HUES6 (cell line): Measurements from ENCODE around the gene ZNF141.
"Not testable (repeated sequence)": the region's sequence is repeated elsewhere in the genome, so short reads cannot be mapped to it uniquely, and the experiment has no call there.

ENCODE experiments used
- H3K27ac ChIP-seq: 2 replicates; pipeline ENCODE4 v1.7.0; 2013; ENCODE audit warnings: low read depth, mild to moderate bottlenecking, low read length, inconsistent platforms
- H3K27me3 ChIP-seq: 2 replicates; pipeline ENCODE4 v1.6.1; 2013; ENCODE audit warnings: low read length; ENCODE audit not compliant: control insufficient read depth, insufficient read depth
- H3K36me3 ChIP-seq: 2 replicates; pipeline ENCODE4 v1.6.1; 2013; ENCODE audit warnings: low read length; ENCODE audit not compliant: control insufficient read depth, insufficient read depth
- H3K4me1 ChIP-seq: 2 replicates; pipeline ENCODE4 v1.6.1; 2013; ENCODE audit warnings: low read length; ENCODE audit not compliant: control insufficient read depth, insufficient read depth
- H3K4me3 ChIP-seq: 2 replicates; pipeline ENCODE4 v1.5.1; 2013; ENCODE audit warnings: low read depth, low read length
- H3K9ac ChIP-seq: one replicate; pipeline ENCODE4 v1.6.1; 2013; ENCODE audit warnings: mild to moderate bottlenecking, low read length
- H3K9me3 ChIP-seq: 2 replicates; pipeline ENCODE4 v1.6.1; 2013; ENCODE audit warnings: low read depth, low read length; ENCODE audit not compliant: control insufficient read depth, insufficient read depth

Gene ZNF141

GRCh38 chr4:385934-386707 lies 48.5 kb downstream of the ZNF141 start:
- Histone ChIP-seq H3K27ac (no peak overlapping the region), H3K36me3 (no peaks in the 10 kb centered on the region), H3K4me3 (peak overlapping the region; percentile 32; the same call in 1 of the 2 replicates), H3K9me3 (peaks cover 72% of the 10 kb centered on the region), H3K27me3 (no peaks in the 10 kb centered on the region), H3K4me1 (no peaks in the 10 kb centered on the region), H3K9ac (no peak overlapping the region)

GRCh38 chr4:386708-387105 lies 49.1 kb downstream of the ZNF141 start:
- Histone ChIP-seq H3K9ac (no peak overlapping the region), H3K9me3 (peaks cover 66% of the 10 kb centered on the region), H3K27ac (no peak overlapping the region), H3K36me3 (no peaks in the 10 kb centered on the region), H3K27me3 (no peaks in the 10 kb centered on the region), H3K4me3 (peak overlapping the region; percentile 32; the same call in 1 of the 2 replicates), H3K4me1 (no peaks in the 10 kb centered on the region)

- H3K27me3 ChIP-seq: no peaks in the 10 kb centered on the region
- H3K36me3 ChIP-seq: no peaks in the 10 kb centered on the region
- no peak overlapping the region for H3K4me3 ChIP-seq
- peaks cover 64% of the 10 kb centered on the region for H3K9me3 ChIP-seq
- H3K9ac ChIP-seq: no peak overlapping the region
- no peaks in the 10 kb centered on the region for H3K4me1 ChIP-seq
- no peak overlapping the region for H3K27ac ChIP-seq
Measured at GRCh38 chr4:404006-404405, 66.4 kb downstream of the ZNF141 start.

GRCh38 chr4:408321-408720 lies 70.7 kb downstream of the ZNF141 start:
- not testable (repeated sequence) for H3K4me1 ChIP-seq, H3K4me3 ChIP-seq, H3K36me3 ChIP-seq, H3K27me3 ChIP-seq, H3K27ac ChIP-seq, H3K9ac ChIP-seq
- peaks cover 68% of the 10 kb centered on the region for H3K9me3 ChIP-seq

GRCh38 chr4:422587-422986 lies 85.0 kb downstream of the ZNF141 start:
- Histone ChIP-seq H3K27me3 (no peaks in the 10 kb centered on the region), H3K4me3 (no peak overlapping the region), H3K27ac (no peak overlapping the region), H3K9ac (no peak overlapping the region), H3K36me3 (peaks cover 17% of the 10 kb centered on the region), H3K4me1 (no peaks in the 10 kb centered on the region), H3K9me3 (peaks cover 80% of the 10 kb centered on the region)
